ENCODE data around the gene ZNF860. TPM values are rescaled to one million over a fixed set of nuclear protein-coding genes. Genes with fewer than 3 reads are reported as not detected.

ZNF860 gene
- total and polyA plus RNA-seq, 9 donors: 0.37 to 0.95 (median 0.61) TPM

DNA sequence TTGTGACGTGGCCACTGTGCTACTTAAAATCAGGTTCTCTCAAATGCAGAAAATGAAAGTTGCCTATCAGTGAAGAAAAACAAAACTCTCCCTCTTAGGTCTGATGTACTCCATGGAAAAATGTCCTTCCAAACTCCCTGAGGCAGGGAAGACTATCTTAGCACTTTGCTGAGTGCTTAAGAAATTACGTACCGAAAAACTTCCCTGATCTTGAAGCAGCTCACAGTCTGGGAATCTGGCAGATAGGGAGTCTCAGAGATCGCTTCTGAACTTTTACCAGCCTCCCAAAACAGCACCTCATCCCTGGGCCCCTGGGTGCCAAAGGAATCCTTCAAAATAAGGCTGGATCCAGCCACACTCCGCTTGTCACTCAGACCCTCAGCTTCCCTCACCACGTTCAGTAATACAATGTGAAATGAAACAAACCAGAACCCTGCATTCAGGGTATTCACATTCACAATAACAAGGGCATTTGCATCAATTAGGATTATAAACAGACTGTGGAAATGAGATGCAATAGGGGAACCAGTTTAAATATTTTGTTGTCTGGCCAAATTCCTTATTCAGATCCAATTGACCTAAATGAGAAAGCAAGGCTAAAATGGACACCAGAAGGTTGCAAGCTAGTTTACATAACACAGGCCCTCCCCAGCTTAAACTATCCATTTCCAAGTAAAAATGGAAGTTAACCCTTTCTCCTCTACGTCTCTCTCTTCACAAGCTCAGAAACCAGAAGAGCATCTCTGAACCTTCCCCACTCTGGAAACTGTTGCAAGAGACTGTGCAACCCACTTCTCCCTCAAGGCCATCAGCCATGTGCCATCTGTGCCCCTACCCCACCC, 21.4 kb upstream of the ZNF860 start:
- Histone ChIP-seq H3K36me3 (ENCODE audit: control insufficient read depth, insufficient read depth, low read length) (no peaks in the 10 kb centered on the region), H3K4me1 (ENCODE audit: control insufficient read depth, insufficient read depth, low read length) (peaks cover 18% of the 10 kb centered on the region), H3K27me3 (ENCODE audit: control insufficient read depth, insufficient read depth, low read length) (no peaks in the 10 kb centered on the region), H3K27ac (ENCODE audit: low read length) (peak overlapping the region; percentile 79), H3K4me3 (ENCODE audit: low read length) (peak overlapping the region; percentile 16), H3K9me3 (replicated peaks; ENCODE audit: control insufficient read depth, low read depth, low read length) (peaks cover 10% of the 10 kb centered on the region)
- WGBS (ENCODE audit: insufficient coverage): 27% methylated on average over 4 of the region's 7 CpGs
- DNase-seq: peak; percentile 76

DNA sequence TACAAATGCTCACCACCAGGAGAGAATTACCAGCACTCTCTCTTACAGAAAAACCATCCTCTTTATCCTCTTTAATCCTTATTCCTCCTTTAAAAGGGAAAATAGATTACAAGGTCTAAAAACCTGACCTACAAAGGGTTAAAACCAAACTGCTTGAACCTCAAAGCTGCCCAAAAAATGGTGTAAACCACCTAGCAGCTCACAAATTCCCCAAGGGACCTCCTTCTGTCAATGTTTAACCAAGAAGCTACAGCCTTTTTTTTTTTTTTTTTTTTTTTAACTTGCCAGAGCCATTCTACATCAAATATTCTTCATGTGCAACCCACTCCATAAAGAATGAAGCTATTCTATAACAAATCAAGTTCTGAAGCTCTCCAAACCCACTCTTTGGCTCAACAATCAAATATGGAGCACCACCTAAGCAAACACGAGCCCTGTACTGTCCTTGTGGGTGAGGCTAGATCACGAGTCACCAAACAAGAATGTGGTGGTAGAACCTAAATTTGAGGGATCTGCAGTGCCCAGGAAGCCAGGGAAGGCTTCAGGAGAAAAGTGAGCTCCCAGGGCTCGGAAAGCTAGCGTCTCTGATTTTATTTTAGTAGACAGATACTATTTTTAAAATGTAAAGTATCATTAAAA, 20.6 kb upstream of the ZNF860 start:
- Histone ChIP-seq H3K4me3 (ENCODE audit: low read length) (no peak overlapping the region), H3K4me1 (ENCODE audit: control insufficient read depth, insufficient read depth, low read length) (peaks cover 18% of the 10 kb centered on the region), H3K27ac (ENCODE audit: low read length) (peak overlapping the region; percentile 79), H3K36me3 (ENCODE audit: control insufficient read depth, insufficient read depth, low read length) (no peaks in the 10 kb centered on the region), H3K27me3 (ENCODE audit: control insufficient read depth, insufficient read depth, low read length) (no peaks in the 10 kb centered on the region), H3K9me3 (replicated peaks; ENCODE audit: control insufficient read depth, low read depth, low read length) (peaks cover 3% of the 10 kb centered on the region)
- no peak for DNase-seq
- no CpG with 5 or more reads among the region's 4 CpGs for WGBS (ENCODE audit: insufficient coverage)

GRCh38 chr3:31962801-31963205, 18.7 kb upstream of the ZNF860 start:
- Histone ChIP-seq H3K4me1 (ENCODE audit: control insufficient read depth, insufficient read depth, low read length) (peaks cover 18% of the 10 kb centered on the region), H3K36me3 (ENCODE audit: control insufficient read depth, insufficient read depth, low read length) (no peaks in the 10 kb centered on the region), H3K27me3 (ENCODE audit: control insufficient read depth, insufficient read depth, low read length) (no peaks in the 10 kb centered on the region), H3K9me3 (replicated peaks; ENCODE audit: control insufficient read depth, low read depth, low read length) (no peaks in the 10 kb centered on the region), H3K27ac (ENCODE audit: low read length) (no peak overlapping the region), H3K4me3 (ENCODE audit: low read length) (no peak overlapping the region)
- no peak for DNase-seq
- WGBS (ENCODE audit: insufficient coverage): 89% methylated on average over 1 of the region's 2 CpGs

- no CpG with 5 or more reads among the region's 4 CpGs for WGBS (ENCODE audit: insufficient coverage)
- H3K9me3 ChIP-seq (replicated peaks; ENCODE audit: control insufficient read depth, low read depth, low read length): no peaks in the 10 kb centered on the region
- H3K27me3 ChIP-seq (ENCODE audit: control insufficient read depth, insufficient read depth, low read length): no peaks in the 10 kb centered on the region
- no peak overlapping the region for H3K27ac ChIP-seq (ENCODE audit: low read length)
- no peak for DNase-seq
- peaks cover 7% of the 10 kb centered on the region for H3K4me1 ChIP-seq (ENCODE audit: control insufficient read depth, insufficient read depth, low read length)
- no peaks in the 10 kb centered on the region for H3K36me3 ChIP-seq (ENCODE audit: control insufficient read depth, insufficient read depth, low read length)
- H3K4me3 ChIP-seq (ENCODE audit: low read length): no peak overlapping the region
These were observed 14.5 kb upstream of the ZNF860 start for GRCh38 chr3:31966978-31967591.

DNA sequence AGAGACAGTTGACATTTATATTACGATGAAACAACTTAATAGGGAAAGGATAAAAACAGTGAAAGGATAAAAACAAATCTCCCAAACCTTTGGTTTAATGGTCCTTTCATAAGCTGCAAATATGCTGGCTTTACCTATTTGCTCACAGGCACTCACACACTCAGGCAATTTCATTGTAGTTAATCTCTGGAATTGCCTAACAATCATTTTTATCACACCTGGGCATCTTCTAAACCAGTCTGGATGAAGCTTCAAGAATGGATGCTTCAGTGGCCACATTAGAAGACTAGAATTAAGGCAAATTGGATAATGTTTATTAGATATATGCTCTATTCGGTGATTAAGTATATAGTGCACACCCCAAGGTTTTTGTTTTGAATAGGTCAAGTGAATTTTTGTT, 14.0 kb upstream of the ZNF860 start:
- Histone ChIP-seq H3K4me1 (ENCODE audit: control insufficient read depth, insufficient read depth, low read length) (peaks cover 7% of the 10 kb centered on the region), H3K36me3 (ENCODE audit: control insufficient read depth, insufficient read depth, low read length) (no peaks in the 10 kb centered on the region), H3K4me3 (ENCODE audit: low read length) (no peak overlapping the region), H3K9me3 (replicated peaks; ENCODE audit: control insufficient read depth, low read depth, low read length) (no peaks in the 10 kb centered on the region), H3K27me3 (ENCODE audit: control insufficient read depth, insufficient read depth, low read length) (no peaks in the 10 kb centered on the region), H3K27ac (ENCODE audit: low read length) (peak overlapping the region; percentile 15)
- no peak for DNase-seq
- WGBS (ENCODE audit: insufficient coverage): no CpG with 5 or more reads among the region's 2 CpGs

DNA sequence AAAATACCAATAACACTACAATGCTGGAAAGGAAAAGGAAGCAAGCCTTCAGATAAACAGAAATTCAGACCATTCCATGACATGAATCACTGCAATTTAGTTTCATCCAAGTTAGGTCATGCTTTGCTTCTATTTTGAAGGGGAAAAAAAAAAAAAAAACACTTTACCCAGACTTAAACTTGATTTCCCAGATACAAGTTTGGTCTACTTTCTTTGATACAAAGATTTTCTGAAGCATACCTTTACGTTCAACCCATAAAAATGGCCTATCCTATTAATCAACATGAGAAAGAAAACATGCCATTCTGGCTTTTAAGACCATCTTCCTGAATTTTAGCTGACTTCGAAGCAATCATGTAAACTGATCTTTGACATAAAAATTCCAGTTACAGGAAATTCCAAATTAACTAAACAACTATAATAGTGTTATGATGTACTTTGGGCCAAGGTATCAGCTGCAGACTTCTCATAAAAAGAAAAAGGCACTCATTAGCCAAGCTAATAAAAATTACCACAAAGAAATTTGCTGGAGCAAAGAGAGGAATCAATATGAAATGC, 13.1 kb upstream of the ZNF860 start:
- H3K9me3 ChIP-seq (replicated peaks; ENCODE audit: control insufficient read depth, low read depth, low read length): no peaks in the 10 kb centered on the region
- no peak overlapping the region for H3K4me3 ChIP-seq (ENCODE audit: low read length)
- WGBS (ENCODE audit: insufficient coverage): no CpG with 5 or more reads among the region's 2 CpGs
- no peaks in the 10 kb centered on the region for H3K36me3 ChIP-seq (ENCODE audit: control insufficient read depth, insufficient read depth, low read length)
- no peaks in the 10 kb centered on the region for H3K27me3 ChIP-seq (ENCODE audit: control insufficient read depth, insufficient read depth, low read length)
- peak overlapping the region; percentile 78 for H3K27ac ChIP-seq (ENCODE audit: low read length)
- H3K4me1 ChIP-seq (ENCODE audit: control insufficient read depth, insufficient read depth, low read length): peaks cover 7% of the 10 kb centered on the region
- DNase-seq: peak; percentile 72

DNA sequence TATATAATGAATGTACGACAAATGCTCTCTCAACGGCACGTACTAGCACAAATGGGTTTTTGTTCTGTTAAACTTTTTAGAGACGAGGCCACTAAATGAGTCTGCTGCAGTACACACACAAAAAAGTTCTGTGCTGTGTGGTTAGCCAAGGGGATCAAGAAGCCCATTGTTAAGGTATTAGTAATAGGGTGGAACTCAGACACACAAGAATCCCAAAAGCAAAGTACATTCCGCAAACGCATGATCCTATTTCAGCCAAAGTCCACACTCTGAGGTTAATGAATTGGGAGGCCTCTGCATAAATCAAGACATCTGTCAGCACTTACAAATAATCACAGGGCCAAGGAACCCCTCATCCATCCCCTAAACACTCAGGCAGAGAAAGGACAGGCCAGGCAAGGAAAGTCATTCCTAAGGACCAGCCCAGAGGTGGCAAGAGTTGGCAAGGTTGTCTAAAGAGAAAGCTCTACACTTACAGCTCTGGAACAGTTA, 12.6 kb upstream of the ZNF860 start:
- peak; percentile 85 for DNase-seq
- Histone ChIP-seq H3K4me1 (ENCODE audit: control insufficient read depth, insufficient read depth, low read length) (peaks cover 7% of the 10 kb centered on the region), H3K36me3 (ENCODE audit: control insufficient read depth, insufficient read depth, low read length) (no peaks in the 10 kb centered on the region), H3K27ac (ENCODE audit: low read length) (peak overlapping the region; percentile 78), H3K27me3 (ENCODE audit: control insufficient read depth, insufficient read depth, low read length) (no peaks in the 10 kb centered on the region), H3K9me3 (replicated peaks; ENCODE audit: control insufficient read depth, low read depth, low read length) (no peaks in the 10 kb centered on the region), H3K4me3 (ENCODE audit: low read length) (no peak overlapping the region)
- WGBS (ENCODE audit: insufficient coverage): no CpG with 5 or more reads among the region's 6 CpGs

DNA sequence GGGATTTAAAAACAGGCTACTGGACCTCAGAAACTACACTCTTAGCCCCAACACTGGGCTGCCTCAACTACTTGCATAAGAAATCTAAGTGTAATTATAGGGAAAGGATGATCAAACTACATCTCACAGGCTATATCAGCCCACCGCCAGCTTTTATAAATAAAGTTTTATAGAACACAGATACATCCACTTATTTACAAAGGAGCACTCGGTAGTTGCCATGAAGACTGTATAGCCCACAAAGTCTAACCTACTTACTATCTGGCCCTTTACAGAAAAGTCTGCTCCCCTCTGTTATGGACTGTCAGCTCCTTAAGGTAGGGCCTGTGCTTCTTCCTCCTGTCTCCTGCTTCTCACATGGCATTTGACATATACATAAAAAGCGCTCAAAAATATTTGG, 9.9 kb upstream of the ZNF860 start:
- no peaks in the 10 kb centered on the region for H3K27me3 ChIP-seq (ENCODE audit: control insufficient read depth, insufficient read depth, low read length)
- WGBS (ENCODE audit: insufficient coverage): 100% methylated on average over 1 of the region's 3 CpGs
- H3K9me3 ChIP-seq (replicated peaks; ENCODE audit: control insufficient read depth, low read depth, low read length): no peaks in the 10 kb centered on the region

DNA sequence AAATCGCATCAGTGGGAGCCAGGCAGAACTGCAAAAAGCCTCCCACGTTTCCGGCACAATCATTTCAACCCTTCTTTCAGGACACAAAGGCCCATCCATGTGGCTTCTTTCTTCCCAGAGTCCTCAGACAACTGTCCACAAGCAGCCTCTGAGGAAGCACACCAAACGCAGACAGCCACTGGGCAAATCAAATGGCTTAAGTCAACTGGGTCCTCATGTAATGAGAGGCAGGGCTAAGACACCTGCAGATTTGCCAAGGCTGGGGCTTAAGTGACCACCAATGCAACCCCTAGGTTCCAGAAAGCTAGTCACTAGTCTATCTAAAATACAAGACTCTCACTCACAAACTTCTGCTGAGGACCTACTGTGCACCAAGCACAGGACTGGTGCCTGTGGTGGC, 8.5 kb upstream of the ZNF860 start:
- 56% methylated on average over 3 of the region's 4 CpGs for WGBS (ENCODE audit: insufficient coverage)
- DNase-seq: no peak
- no peaks in the 10 kb centered on the region for H3K36me3 ChIP-seq (ENCODE audit: control insufficient read depth, insufficient read depth, low read length)
- no peak overlapping the region for H3K27ac ChIP-seq (ENCODE audit: low read length)
- no peaks in the 10 kb centered on the region for H3K9me3 ChIP-seq (replicated peaks; ENCODE audit: control insufficient read depth, low read depth, low read length)
- H3K4me1 ChIP-seq (ENCODE audit: control insufficient read depth, insufficient read depth, low read length): peaks cover 7% of the 10 kb centered on the region
- H3K27me3 ChIP-seq (ENCODE audit: control insufficient read depth, insufficient read depth, low read length): no peaks in the 10 kb centered on the region
- H3K4me3 ChIP-seq (ENCODE audit: low read length): no peak overlapping the region

More for the DNA sequence above, 9.9 kb upstream of the ZNF860 start:
- H3K4me1 ChIP-seq (ENCODE audit: control insufficient read depth, insufficient read depth, low read length): peaks cover 7% of the 10 kb centered on the region
- no peak overlapping the region for H3K27ac ChIP-seq (ENCODE audit: low read length)
- DNase-seq: no peak
- H3K36me3 ChIP-seq (ENCODE audit: control insufficient read depth, insufficient read depth, low read length): no peaks in the 10 kb centered on the region
- H3K4me3 ChIP-seq (ENCODE audit: low read length): no peak overlapping the region

- peaks cover 7% of the 10 kb centered on the region for H3K4me1 ChIP-seq (ENCODE audit: control insufficient read depth, insufficient read depth, low read length)
- no peak for DNase-seq
- WGBS (ENCODE audit: insufficient coverage): 100% methylated on average over 1 of the region's 5 CpGs
- H3K27me3 ChIP-seq (ENCODE audit: control insufficient read depth, insufficient read depth, low read length): no peaks in the 10 kb centered on the region
- no peaks in the 10 kb centered on the region for H3K9me3 ChIP-seq (replicated peaks; ENCODE audit: control insufficient read depth, low read depth, low read length)
- no peak overlapping the region for H3K27ac ChIP-seq (ENCODE audit: low read length)
- H3K36me3 ChIP-seq (ENCODE audit: control insufficient read depth, insufficient read depth, low read length): no peaks in the 10 kb centered on the region
- no peak overlapping the region for H3K4me3 ChIP-seq (ENCODE audit: low read length)
These were observed 7.7 kb upstream of the ZNF860 start for GRCh38 chr3:31973837-31974236.
